ENCODE data around the gene SPEG. TPM values are rescaled to one million over a fixed set of nuclear protein-coding genes. Genes with fewer than 3 reads are reported as not detected.
A peak's percentile ranks its signal among the peaks of the same experiment; 100 is the strongest.

SPEG gene
- total RNA-seq, 1 experiment from 2014 or later: 16.7 TPM

GRCh38 chr2:219476652-219477151 is 42.1 kb downstream of the SPEG start:
- Mint-ChIP-seq H3K4me3 (ENCODE audit: low read depth, unreplicated experiment) (peak overlapping the region; percentile 39), H3K27ac (ENCODE audit: unreplicated experiment) (no peak overlapping the region), H3K27me3 (ENCODE audit: unreplicated experiment) (peaks cover 12% of the 10 kb centered on the region), H3K36me3 (ENCODE audit: insufficient read depth, unreplicated experiment) (no peaks in the 10 kb centered on the region), H3K4me1 (ENCODE audit: low read depth, unreplicated experiment) (peaks cover 24% of the 10 kb centered on the region), H3K9me3 (ENCODE audit: low read depth, unreplicated experiment) (no peaks in the 10 kb centered on the region)
- CTCF ChIA-PET: interaction anchor here (0.6 to 2.3 kb wide), 9 partner anchors 8 to 53 kb away, joined by 3 to 9 read pairs (median 4); no protein-coding TSS in a partner anchor
- intact Hi-C loops (cut with micrococcal nuclease; ENCODE audit: unreplicated experiment): loop anchor here (5.0 kb wide), 1 partner anchor 46 kb away; no protein-coding TSS in a partner anchor
- no TSS peak for BruUV-seq (replicated peaks)
- DNase-seq: no peak
- TF ChIP-seq CTCF (IDR thresholded peaks at IDR 0.05; ENCODE audit: unreplicated experiment): no peak

DNA sequence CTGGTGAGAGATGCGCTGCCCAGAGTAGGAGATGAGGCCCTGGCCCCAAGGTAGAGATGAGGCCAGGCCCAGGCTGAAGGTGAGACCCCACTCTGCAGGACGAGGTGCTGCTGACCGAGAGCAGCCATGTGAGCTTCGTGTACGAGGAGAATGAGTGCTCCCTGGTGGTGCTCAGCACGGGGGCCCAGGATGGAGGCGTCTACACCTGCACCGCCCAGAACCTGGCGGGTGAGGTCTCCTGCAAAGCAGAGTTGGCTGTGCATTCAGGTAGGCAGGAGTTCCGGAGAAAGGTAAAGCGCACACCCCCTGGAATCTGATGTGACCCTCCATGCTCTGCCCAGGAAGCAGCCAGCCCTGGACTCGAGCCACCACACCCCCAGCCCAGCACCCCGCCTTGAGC is 42.5 kb downstream of the SPEG start:
- H3K27me3 Mint-ChIP-seq (ENCODE audit: unreplicated experiment): peaks cover 17% of the 10 kb centered on the region
- H3K27ac Mint-ChIP-seq (ENCODE audit: unreplicated experiment): no peak overlapping the region
- peaks cover 24% of the 10 kb centered on the region for H3K4me1 Mint-ChIP-seq (ENCODE audit: low read depth, unreplicated experiment)
- H3K36me3 Mint-ChIP-seq (ENCODE audit: insufficient read depth, unreplicated experiment): no peaks in the 10 kb centered on the region
- DNase-seq: no peak
- TF ChIP-seq CTCF (IDR thresholded peaks at IDR 0.05; ENCODE audit: unreplicated experiment): no peak
- no TSS peak for BruUV-seq (replicated peaks)
- CTCF ChIA-PET: interaction anchor here (0.6 to 2.3 kb wide), 5 partner anchors 8 to 53 kb away, joined by 3 to 9 read pairs (median 5); no protein-coding TSS in a partner anchor
- H3K9me3 Mint-ChIP-seq (ENCODE audit: low read depth, unreplicated experiment): no peaks in the 10 kb centered on the region
- intact Hi-C loops (cut with micrococcal nuclease; ENCODE audit: unreplicated experiment): loop anchor here (5.0 kb wide), 1 partner anchor 45 kb away; no protein-coding TSS in a partner anchor
- H3K4me3 Mint-ChIP-seq (ENCODE audit: low read depth, unreplicated experiment): no peak overlapping the region

GRCh38 chr2:219477815-219478214 is 43.2 kb downstream of the SPEG start:
- intact Hi-C loops (cut with micrococcal nuclease; ENCODE audit: unreplicated experiment): loop anchor here (5.0 kb wide), 1 partner anchor 44 kb away; no protein-coding TSS in a partner anchor
- Mint-ChIP-seq H3K9me3 (ENCODE audit: low read depth, unreplicated experiment) (no peaks in the 10 kb centered on the region), H3K36me3 (ENCODE audit: insufficient read depth, unreplicated experiment) (no peaks in the 10 kb centered on the region), H3K27ac (ENCODE audit: unreplicated experiment) (no peak overlapping the region), H3K27me3 (ENCODE audit: unreplicated experiment) (peaks cover 23% of the 10 kb centered on the region), H3K4me1 (ENCODE audit: low read depth, unreplicated experiment) (peaks cover 24% of the 10 kb centered on the region), H3K4me3 (ENCODE audit: low read depth, unreplicated experiment) (no peak overlapping the region)
- CTCF ChIA-PET: interaction anchor here (1.2 kb wide), 1 partner anchor 52 kb away, joined by 5 read pairs; no protein-coding TSS in a partner anchor
- no peak for DNase-seq
- BruUV-seq (replicated peaks): no TSS peak
- no peak for TF ChIP-seq CTCF (IDR thresholded peaks at IDR 0.05; ENCODE audit: unreplicated experiment)

GRCh38 chr2:219478916-219479315 is 44.3 kb downstream of the SPEG start:
- intact Hi-C loops (cut with micrococcal nuclease; ENCODE audit: unreplicated experiment): loop anchor here (5.0 kb wide), 1 partner anchor 43 kb away; no protein-coding TSS in a partner anchor
- H3K36me3 Mint-ChIP-seq (ENCODE audit: insufficient read depth, unreplicated experiment): no peaks in the 10 kb centered on the region
- H3K27ac Mint-ChIP-seq (ENCODE audit: unreplicated experiment): no peak overlapping the region
- no peaks in the 10 kb centered on the region for H3K9me3 Mint-ChIP-seq (ENCODE audit: low read depth, unreplicated experiment)
- no peak for DNase-seq
- CTCF ChIA-PET: no interaction called here
- H3K27me3 Mint-ChIP-seq (ENCODE audit: unreplicated experiment): peaks cover 34% of the 10 kb centered on the region
- no peak overlapping the region for H3K4me3 Mint-ChIP-seq (ENCODE audit: low read depth, unreplicated experiment)
- TF ChIP-seq CTCF (IDR thresholded peaks at IDR 0.05; ENCODE audit: unreplicated experiment): no peak
- peaks cover 24% of the 10 kb centered on the region for H3K4me1 Mint-ChIP-seq (ENCODE audit: low read depth, unreplicated experiment)
- BruUV-seq (replicated peaks): no TSS peak

Measured in Calu3 (cell line).